HG02938 (cell line): Measurements from ENCODE around the gene RMDN3.

Experiments used
- ATAC-seq: cut with Tn5 transposase; IDR thresholded peaks from one replicate; pipeline ENCODE4 v1.9.1; 2021; ENCODE audit warnings: mild to moderate bottlenecking, moderate library complexity; ENCODE audit not compliant: unreplicated experiment

RMDN3 gene

GRCh38 chr15:40695469-40695890, 59.6 kb downstream of the RMDN3 start:
- peak; percentile 34 for ATAC-seq

DNA sequence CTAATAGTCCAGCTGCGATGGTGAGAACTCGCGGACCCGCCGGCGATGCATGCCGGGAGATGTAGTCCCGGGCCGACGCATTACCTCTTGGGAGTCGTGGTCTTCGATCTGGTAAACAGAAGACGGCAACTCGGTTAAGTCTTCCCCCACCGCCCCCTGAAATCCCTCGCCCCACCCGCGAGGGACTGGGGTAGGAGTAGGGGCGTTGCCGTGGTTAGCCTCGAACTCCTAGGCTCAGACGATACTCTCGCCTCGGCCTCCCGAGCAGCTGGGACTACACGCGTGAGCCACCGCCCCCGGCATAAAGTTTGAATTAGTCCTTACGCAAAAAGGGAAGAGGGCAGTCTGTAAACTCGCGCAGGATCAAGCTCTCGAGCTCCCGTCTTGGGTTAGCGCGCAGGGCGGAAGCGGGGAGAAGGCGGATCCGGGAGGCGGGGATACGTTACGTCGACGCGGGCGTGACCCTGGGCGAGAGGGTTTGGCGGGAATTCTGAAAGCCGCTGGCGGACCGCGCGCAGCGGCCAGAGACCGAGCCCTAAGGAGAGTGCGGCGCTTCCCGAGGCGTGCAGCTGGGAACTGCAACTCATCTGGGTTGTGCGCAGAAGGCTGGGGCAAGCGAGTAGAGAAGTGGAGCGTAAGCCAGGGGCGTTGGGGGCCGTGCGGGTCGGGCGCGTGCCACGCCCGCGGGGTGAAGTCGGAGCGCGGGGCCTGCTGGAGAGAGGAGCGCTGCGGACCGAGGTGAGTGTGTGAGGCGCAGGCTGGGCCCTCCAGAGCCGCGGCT, 60.2 kb downstream of the RMDN3 start, which contains the start of gene RAD51:
Gene RAD51 (plus strand): TSS at position 487 of the 781 bp plus-strand sequence. CDS start 3,585 bp downstream, outside the sequence.
- peak; percentile 73 for ATAC-seq

- ATAC-seq = no peak
Observed at GRCh38 chr15:40693904-40694687, 61.0 kb downstream of the RMDN3 start.

GRCh38 chr15:40691737-40692136, 63.3 kb downstream of the RMDN3 start:
- ATAC-seq = no peak

DNA sequence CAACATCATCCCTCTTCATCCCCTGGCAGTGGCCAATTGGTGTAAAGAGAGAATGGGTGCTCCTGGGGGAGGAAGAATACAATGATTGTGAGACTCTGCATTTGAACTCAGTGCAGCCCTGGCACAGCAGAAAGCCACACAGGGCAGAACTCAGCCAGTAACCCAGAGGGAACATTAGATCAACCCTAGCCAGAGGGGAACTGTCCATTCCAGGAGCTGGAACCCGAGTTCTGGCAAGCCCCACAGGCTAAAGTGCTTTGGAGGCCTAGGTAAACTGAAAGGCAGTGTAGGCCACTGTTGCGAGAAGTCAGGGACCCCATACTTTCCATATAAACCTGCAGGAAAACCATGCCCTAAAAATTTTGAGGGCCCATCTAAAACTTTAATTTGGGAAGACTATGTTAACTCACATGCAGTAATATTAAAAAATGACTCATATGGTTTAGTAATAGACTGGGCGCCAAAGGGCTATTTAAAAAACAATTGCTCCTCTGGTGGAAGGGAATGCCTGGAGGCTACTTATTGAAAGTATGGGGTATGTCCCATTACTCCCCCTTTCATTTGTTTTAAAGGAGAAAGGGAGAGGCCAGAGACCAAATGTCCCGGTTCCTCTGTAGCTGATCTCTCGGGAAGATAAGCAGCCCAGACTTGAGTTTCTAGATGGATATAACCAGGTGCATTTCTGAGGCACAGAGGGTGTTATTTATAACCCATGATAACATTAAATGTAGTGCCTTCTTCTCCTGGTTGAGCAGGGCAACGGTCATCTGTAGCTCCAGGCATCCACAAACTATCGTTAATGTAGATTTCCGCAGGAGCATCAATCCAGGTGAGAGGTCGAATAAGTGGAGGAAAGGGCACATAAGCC, 65.9 kb downstream of the RMDN3 start:
- no peak for ATAC-seq
